Vagina (tissue), 2 donors: ENCODE data around the gene RMI2. TPM values are rescaled to one million over a fixed set of nuclear protein-coding genes. Genes with fewer than 3 reads are reported as not detected.

Source experiments
- DNase-seq, 2 donors: peaks; one replicate each; pipeline ENCODE4 v3.0.0-alpha.2; 2017; ENCODE audit errors: extremely low spot score in 2 of 2
- H3K27ac ChIP-seq: fragments of 200-600 bp; sonication (generic); one replicate; pipeline ENCODE4 v1.5.1; 2019
- H3K27me3 ChIP-seq: fragments of 200-600 bp; sonication (generic); one replicate; pipeline ENCODE4 v1.5.1; 2019
- H3K36me3 ChIP-seq, 2 donors: fragments of 200-600 bp; sonication (generic); one replicate each; pipeline ENCODE4 v1.5.1; 2017 to 2019
- H3K4me1 ChIP-seq: fragments of 200-600 bp; sonication (generic); one replicate; pipeline ENCODE4 v1.5.1; 2019
- H3K4me3 ChIP-seq, 2 donors: fragments of 200-600 bp; sonication (generic); 1 replicate in 1 of 2; 2 replicates in 1 of 2; pipeline ENCODE4 v1.5.1; 2016 to 2019
- H3K9me3 ChIP-seq: fragments of 200-600 bp; sonication (generic); one replicate; pipeline ENCODE4 v1.5.1; 2019
- CTCF ChIP-seq, 3 experiments: fragments of 450-650 bp in 2 of 3; fragments of 200-600 bp in 1 of 3; sonication (generic) in 1 of 3; IDR thresholded peaks; one replicate each; pipeline ENCODE4 v1.5.1; 2017 to 2019; ENCODE audit warnings: antibody characterized with exemption in 3 of 3, mild to moderate bottlenecking in 2 of 3, moderate library complexity in 2 of 3
- POLR2A ChIP-seq, 2 donors: fragments of 450-650 bp; IDR thresholded peaks; one replicate each; pipeline ENCODE4 v1.6.1; 2017; ENCODE audit warnings: antibody characterized with exemption in 2 of 2, mild to moderate bottlenecking in 2 of 2, moderate library complexity in 2 of 2
- POLR2AphosphoS5 ChIP-seq, 2 donors: sonication (generic); formaldehyde crosslinking; IDR thresholded peaks; one replicate each; pipeline ENCODE4 v1.9.0; 2017; ENCODE audit warnings: antibody characterized with exemption in 2 of 2, mild to moderate bottlenecking in 2 of 2, low read depth in 1 of 2; ENCODE audit not compliant: insufficient read depth in 1 of 2
- intact Hi-C: fragments of 100-400 bp; cut with DNase I; formaldehyde crosslinking; loops from one replicate; pipeline ENCODE4 v1.15.1; 2023
- total RNA-seq: library from RNA; depleted of rRNA; stranded (reverse); fragments of >200 nt; gene quantifications from one replicate; pipeline ENCODE4 v1.2.3, GENCODE V29; 2016

The RMI2 gene
- total RNA-seq, 1 donor from 2014 or later: 0.74 TPM

DNA sequence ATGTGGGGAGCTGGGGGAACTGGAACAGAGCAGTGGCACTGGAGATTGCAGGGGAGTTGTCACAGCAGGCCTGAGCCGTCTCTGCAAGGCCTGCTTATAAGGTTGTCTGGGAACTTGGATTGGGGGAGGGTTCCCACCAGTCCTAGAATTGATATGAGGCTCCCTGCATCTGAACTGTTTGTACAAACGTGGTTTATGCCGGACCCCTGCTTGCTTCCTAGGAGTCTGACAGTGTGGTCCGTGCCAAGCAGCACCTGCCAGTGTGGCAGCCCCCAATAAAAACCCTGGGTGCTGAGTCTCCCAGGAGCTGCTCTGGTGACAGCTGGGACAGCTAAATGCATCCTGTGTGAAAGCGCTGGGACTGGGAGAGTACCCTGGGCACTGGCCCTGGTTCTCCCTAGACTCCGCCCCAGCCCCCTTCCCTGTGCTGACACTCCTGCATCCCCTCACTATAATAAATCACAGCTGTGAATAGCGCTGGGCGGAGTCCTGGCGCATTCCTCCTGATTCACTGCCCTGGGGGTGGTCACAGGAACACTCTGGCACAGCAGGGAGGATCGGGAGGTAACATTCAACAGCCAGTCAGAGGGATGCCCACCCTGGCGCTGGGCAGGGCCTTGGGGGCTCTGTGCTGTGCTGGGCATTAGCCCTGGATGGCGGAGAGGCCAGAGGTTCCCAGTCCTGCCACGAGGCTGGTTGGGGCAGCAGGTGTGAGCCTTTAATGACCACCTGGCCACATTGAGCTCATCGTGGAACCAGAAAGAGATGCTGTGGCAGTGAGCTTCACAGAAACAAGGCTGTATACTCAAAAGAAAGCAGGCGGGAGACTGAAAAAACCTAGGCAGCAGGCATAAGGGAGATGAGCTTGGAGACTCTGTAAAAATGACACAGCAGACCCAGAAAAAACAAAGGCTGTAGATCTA lies 45.6 kb downstream of the RMI2 start:
- no peak overlapping the region for H3K4me3 ChIP-seq
- H3K4me1 ChIP-seq: peaks cover 6% of the 10 kb centered on the region
- no peaks in the 10 kb centered on the region for H3K36me3 ChIP-seq
- H3K27ac ChIP-seq: no peak overlapping the region
- H3K9me3 ChIP-seq: no peaks in the 10 kb centered on the region
- intact Hi-C loops: no loop called here
- no peak for TF ChIP-seq POLR2AphosphoS5 (IDR thresholded peaks at IDR 0.05; ENCODE audit: insufficient read depth in 1 of 2, low read depth in 1 of 2)
- TF ChIP-seq POLR2A (IDR thresholded peaks at IDR 0.05): no peak
- no peak for TF ChIP-seq CTCF (IDR thresholded peaks at IDR 0.05)
- H3K27me3 ChIP-seq: no peaks in the 10 kb centered on the region
- no peak for DNase-seq

- H3K27ac ChIP-seq: no peak overlapping the region
- peaks cover 14% of the 10 kb centered on the region for H3K4me1 ChIP-seq
- H3K9me3 ChIP-seq: no peaks in the 10 kb centered on the region
- intact Hi-C loops: no loop called here
- H3K36me3 ChIP-seq: no peaks in the 10 kb centered on the region
- H3K4me3 ChIP-seq: no peak overlapping the region
- no peaks in the 10 kb centered on the region for H3K27me3 ChIP-seq
- TF ChIP-seq CTCF (IDR thresholded peaks at IDR 0.05) (no peak), POLR2AphosphoS5 (IDR thresholded peaks at IDR 0.05; ENCODE audit: insufficient read depth in 1 of 2, low read depth in 1 of 2) (no peak), POLR2A (IDR thresholded peaks at IDR 0.05) (no peak)
- DNase-seq: no peak
Measured at GRCh38 chr16:11391576-11391975, 46.3 kb downstream of the RMI2 start.

GRCh38 chr16:11392041-11392581 lies 46.9 kb downstream of the RMI2 start:
- Histone ChIP-seq H3K27ac (no peak overlapping the region), H3K4me3 (no peak overlapping the region), H3K4me1 (peaks cover 18% of the 10 kb centered on the region), H3K27me3 (no peaks in the 10 kb centered on the region), H3K9me3 (no peaks in the 10 kb centered on the region), H3K36me3 (no peaks in the 10 kb centered on the region)
- intact Hi-C loops: no loop called here
- no peak for DNase-seq
- TF ChIP-seq POLR2AphosphoS5 (IDR thresholded peaks at IDR 0.05; ENCODE audit: insufficient read depth in 1 of 2, low read depth in 1 of 2) (no peak), CTCF (IDR thresholded peaks at IDR 0.05) (no peak)

- H3K4me1 ChIP-seq: peaks cover 18% of the 10 kb centered on the region
- no peak overlapping the region for H3K4me3 ChIP-seq
- no peaks in the 10 kb centered on the region for H3K36me3 ChIP-seq
- intact Hi-C loops: no loop called here
- TF ChIP-seq POLR2A (IDR thresholded peaks at IDR 0.05) (no peak), POLR2AphosphoS5 (IDR thresholded peaks at IDR 0.05; ENCODE audit: insufficient read depth in 1 of 2, low read depth in 1 of 2) (no peak), CTCF (IDR thresholded peaks at IDR 0.05) (no peak)
- no peaks in the 10 kb centered on the region for H3K27me3 ChIP-seq
- DNase-seq: no peak
- H3K9me3 ChIP-seq: no peaks in the 10 kb centered on the region
- H3K27ac ChIP-seq: no peak overlapping the region
Measured at GRCh38 chr16:11393366-11393765, 48.1 kb downstream of the RMI2 start.
